Uterus (tissue), 2 donors: ENCODE data around the gene MTREX.
A peak's percentile ranks its signal among the peaks of the same experiment; 100 is the strongest.

ENCODE experiments used
- POLR2A ChIP-seq, 2 donors: fragments of 450-650 bp; IDR thresholded peaks; one replicate each; pipeline ENCODE4 v1.6.1; 2016; ENCODE audit warnings: antibody characterized with exemption in 2 of 2, mild to moderate bottlenecking in 1 of 2, moderate library complexity in 1 of 2
- TF ChIP-seq, protein P1 (sequence below), 4 experiments: fragments of 200-600 bp in 2 of 4; fragments of 450-650 bp in 2 of 4; sonication (generic) in 2 of 4; IDR thresholded peaks; one replicate each; pipeline ENCODE4 v1.5.1; 2016 to 2019; ENCODE audit warnings: antibody characterized with exemption in 4 of 4, mild to moderate bottlenecking in 2 of 4, moderate library complexity in 1 of 4

DNA sequence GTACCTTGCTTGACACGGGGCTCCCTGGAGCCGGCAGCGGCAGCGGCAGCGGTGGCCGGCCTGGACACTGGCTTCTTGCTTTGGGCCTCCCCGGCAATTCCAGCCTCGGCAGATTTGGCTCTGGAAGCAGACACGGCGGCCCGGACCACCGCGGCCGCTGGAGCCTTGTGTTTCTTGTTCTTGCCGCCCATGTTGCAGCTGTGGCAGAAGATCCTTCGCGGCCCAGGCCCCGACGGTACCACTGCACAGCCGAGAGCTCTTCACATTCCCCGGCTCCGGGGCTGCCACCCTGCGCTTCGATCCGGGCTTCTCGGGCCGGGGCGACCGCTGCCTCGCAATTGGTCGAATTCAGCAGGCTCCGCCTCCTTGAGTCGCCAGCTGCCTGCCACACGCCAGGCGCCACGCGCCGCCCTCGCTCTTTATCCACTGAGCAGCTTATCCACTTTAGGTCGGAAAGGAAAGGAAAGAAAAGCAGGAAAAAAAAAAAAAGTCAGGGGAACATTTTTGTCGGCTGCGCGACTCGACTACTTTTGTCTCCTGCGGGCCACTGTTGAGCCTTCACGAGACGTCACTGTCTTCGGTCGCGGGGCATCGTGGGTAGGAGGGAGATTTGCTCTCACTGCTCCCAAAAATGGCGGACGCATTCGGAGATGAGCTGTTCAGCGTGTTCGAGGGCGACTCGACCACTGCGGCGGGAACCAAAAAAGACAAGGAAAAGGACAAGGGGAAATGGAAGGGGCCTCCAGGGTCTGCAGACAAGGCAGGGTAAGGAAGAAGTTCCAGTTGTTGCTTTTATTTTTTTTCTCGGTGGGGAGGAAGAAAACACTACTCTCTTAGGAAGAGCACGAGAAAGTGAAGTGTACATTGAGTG is at the start of gene MTREX, which contains the start of gene DHX29:
- TF ChIP-seq, protein P1, sequence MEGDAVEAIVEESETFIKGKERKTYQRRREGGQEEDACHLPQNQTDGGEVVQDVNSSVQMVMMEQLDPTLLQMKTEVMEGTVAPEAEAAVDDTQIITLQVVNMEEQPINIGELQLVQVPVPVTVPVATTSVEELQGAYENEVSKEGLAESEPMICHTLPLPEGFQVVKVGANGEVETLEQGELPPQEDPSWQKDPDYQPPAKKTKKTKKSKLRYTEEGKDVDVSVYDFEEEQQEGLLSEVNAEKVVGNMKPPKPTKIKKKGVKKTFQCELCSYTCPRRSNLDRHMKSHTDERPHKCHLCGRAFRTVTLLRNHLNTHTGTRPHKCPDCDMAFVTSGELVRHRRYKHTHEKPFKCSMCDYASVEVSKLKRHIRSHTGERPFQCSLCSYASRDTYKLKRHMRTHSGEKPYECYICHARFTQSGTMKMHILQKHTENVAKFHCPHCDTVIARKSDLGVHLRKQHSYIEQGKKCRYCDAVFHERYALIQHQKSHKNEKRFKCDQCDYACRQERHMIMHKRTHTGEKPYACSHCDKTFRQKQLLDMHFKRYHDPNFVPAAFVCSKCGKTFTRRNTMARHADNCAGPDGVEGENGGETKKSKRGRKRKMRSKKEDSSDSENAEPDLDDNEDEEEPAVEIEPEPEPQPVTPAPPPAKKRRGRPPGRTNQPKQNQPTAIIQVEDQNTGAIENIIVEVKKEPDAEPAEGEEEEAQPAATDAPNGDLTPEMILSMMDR (IDR thresholded peaks at IDR 0.05): peak in 1 of 4 experiments; percentile 21
- TF ChIP-seq POLR2A (IDR thresholded peaks at IDR 0.05): peak; percentile 36 to 45
